CD4-positive, alpha-beta T cell (primary cell): ENCODE data around the gene MCEE. TPM values are rescaled to one million over a fixed set of nuclear protein-coding genes. Genes with fewer than 3 reads are reported as not detected.
A peak's percentile ranks its signal among the peaks of the same experiment; 100 is the strongest.

Source experiments
- ATAC-seq: fragments of 200-7000 bp; cut with Tn5 transposase; one replicate; pipeline ENCODE4 v1.10.0; 2022; ENCODE audit warnings: mild to moderate bottlenecking; ENCODE audit not compliant: poor library complexity
- CTCF ChIA-PET: fragments of 350-600 bp; sonication (Branson Sonifier 250); formaldehyde crosslinking; loops from one replicate; lab custom pipeline; 2021; ENCODE audit warnings: antibody characterized with exemption, inconsistent platforms; lab: Charles Lee
- POLR2A ChIA-PET: fragments of 350-600 bp; sonication (Branson Sonifier 250); formaldehyde crosslinking; loops from one replicate; lab custom pipeline; 2021; ENCODE audit warnings: antibody characterized with exemption, inconsistent platforms; lab: Charles Lee
- DNase-seq, 14 experiments: peaks; one replicate each; pipeline ENCODE4 v3.0.0-alpha.2; 2013 to 2020; ENCODE audit warnings: mixed read lengths in 2 of 14
- H3K27ac ChIP-seq, 2 donors: one replicate each; pipeline versions ENCODE4 v1.5.1 to v1.7.0; 2013; ENCODE audit warnings: low read length in 2 of 2, low read depth in 1 of 2, mild to moderate bottlenecking in 1 of 2
- H3K27me3 ChIP-seq, 2 experiments: 1 replicate in 1 of 2; 2 replicates in 1 of 2; pipeline versions ENCODE4 v1.6.1 to v1.7.0; 2013; ENCODE audit warnings: low read length in 2 of 2, control low read depth in 1 of 2, mild to moderate bottlenecking in 1 of 2, moderate library complexity in 1 of 2; ENCODE audit not compliant: insufficient read depth in 2 of 2, control insufficient read depth in 1 of 2
- H3K36me3 ChIP-seq: one replicate; pipeline ENCODE4 v1.6.1; 2013; ENCODE audit warnings: low read length, control low read depth; ENCODE audit not compliant: insufficient read depth
- H3K4me1 ChIP-seq: one replicate; pipeline ENCODE4 v1.6.1; 2013; ENCODE audit warnings: low read length, control low read depth; ENCODE audit not compliant: insufficient read depth
- H3K4me3 ChIP-seq: one replicate; pipeline ENCODE4 v1.5.1; 2013; ENCODE audit warnings: mild to moderate bottlenecking, low read length, moderate library complexity
- H3K9me3 ChIP-seq, 2 experiments: 1 replicate in 1 of 2; 2 replicates in 1 of 2; pipeline versions ENCODE4 v1.6.1 to v1.7.0; 2013; ENCODE audit warnings: low read length in 2 of 2, mild to moderate bottlenecking in 2 of 2, control low read depth in 1 of 2, moderate library complexity in 1 of 2; ENCODE audit not compliant: control insufficient read depth in 1 of 2, insufficient read depth in 1 of 2
- H3K27ac Mint-ChIP-seq: one replicate; pipeline ENCODE4 v1.8.0; 2020; ENCODE audit warnings: mixed read lengths
- H3K27me3 Mint-ChIP-seq: one replicate; pipeline ENCODE4 v1.8.0; 2021; ENCODE audit warnings: mixed read lengths
- H3K36me3 Mint-ChIP-seq: one replicate; pipeline ENCODE4 v1.8.0; 2021; ENCODE audit warnings: low read depth, mixed read lengths
- H3K4me1 Mint-ChIP-seq: one replicate; pipeline ENCODE4 v1.8.0; 2021; ENCODE audit warnings: low read depth, mixed read lengths
- H3K4me3 Mint-ChIP-seq: one replicate; pipeline ENCODE4 v1.8.0; 2020; ENCODE audit warnings: mild to moderate bottlenecking, mixed read lengths
- H3K9me3 Mint-ChIP-seq: one replicate; pipeline ENCODE4 v1.8.0; 2020; ENCODE audit warnings: mixed read lengths
- intact Hi-C, 2 experiments: fragments of 100-400 bp; cut with DNase I in 1 of 2; cut with micrococcal nuclease in 1 of 2; formaldehyde crosslinking; loops; one replicate each; pipeline versions ENCODE4 v1.15.1 to v1.9.0; 2023 to 2025; cut with DNase I, micrococcal nuclease
- total RNA-seq, 174 experiments: library from RNA in 2 of 174; stranded (reverse) in 2 of 174; gene quantifications; one replicate each; pipeline ENCODE4 v1.2.3 and lab custom pipeline; 2021 to 2026
- TF ChIP-seq, protein P1 (sequence below): fragments of 200-600 bp; IDR thresholded peaks from one replicate; pipeline ENCODE4 v1.8.0; 2022; ENCODE audit warnings: antibody characterized with exemption, mild to moderate bottlenecking

MCEE gene
- total RNA-seq, 2 experiments from 2014 or later = 4.3 to 8.0 TPM

DNA sequence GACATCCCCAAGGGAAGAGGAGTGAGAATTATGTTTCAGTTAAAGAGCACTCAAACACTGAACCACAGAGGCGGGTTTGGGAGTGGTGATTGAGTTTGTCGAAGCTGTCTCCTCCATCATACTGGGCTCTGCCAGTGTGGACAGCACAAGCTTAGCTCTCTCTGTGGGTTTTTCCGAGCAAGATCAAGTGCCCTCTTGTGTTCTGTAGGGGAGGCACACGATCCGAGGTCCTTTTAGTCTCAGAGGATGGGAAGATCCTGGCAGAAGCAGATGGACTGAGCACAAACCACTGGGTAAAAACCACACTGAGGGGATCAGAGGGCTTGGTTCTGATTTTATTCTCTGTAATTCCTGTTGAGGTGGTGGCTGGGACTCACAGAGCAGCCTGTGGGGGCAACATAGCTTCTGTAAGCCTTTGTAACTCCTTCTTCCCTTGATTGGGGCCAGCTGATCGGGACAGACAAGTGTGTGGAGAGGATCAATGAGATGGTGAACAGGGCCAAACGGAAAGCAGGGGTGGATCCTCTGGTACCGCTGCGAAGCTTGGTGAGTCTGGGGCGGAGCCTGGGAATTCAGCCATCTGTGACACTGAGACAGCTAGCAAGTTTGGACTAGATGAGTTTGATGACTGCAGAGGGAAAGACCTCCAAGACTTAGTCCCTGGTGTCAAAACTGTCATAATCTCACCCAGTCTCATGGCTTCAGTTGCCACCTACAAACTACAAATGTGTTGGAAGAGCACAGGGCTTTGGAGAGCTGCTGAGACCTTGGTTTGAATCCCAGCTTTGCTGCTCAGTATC is 59.5 kb downstream of the MCEE start:
- Histone ChIP-seq H3K27ac (peak overlapping the region; percentile 66 to 84), H3K4me1 (peaks cover 65% of the 10 kb centered on the region), H3K4me3 (no peak overlapping the region), H3K9me3 (no peaks in the 10 kb centered on the region), H3K36me3 (peaks cover 29% of the 10 kb centered on the region), H3K27me3 (no peaks in the 10 kb centered on the region)
- peak overlapping the region; percentile 99 for H3K27ac Mint-ChIP-seq
- POLR2A ChIA-PET = interaction anchor here (1.3 to 6.5 kb wide), 4 partner anchors 10 to 156 kb away, joined by 3 to 114 read pairs (median 8); partner anchors contain the start of genes MCEE, MPHOSPH10 and PAIP2B
- peaks cover 60% of the 10 kb centered on the region for H3K36me3 Mint-ChIP-seq
- DNase-seq = peak in 2 of 14 experiments; percentile 37 to 48
- no peak for ATAC-seq
- peaks cover 78% of the 10 kb centered on the region for H3K4me1 Mint-ChIP-seq
- H3K27me3 Mint-ChIP-seq = no peaks in the 10 kb centered on the region
- peak overlapping the region; percentile 99 for H3K4me3 Mint-ChIP-seq
- TF ChIP-seq, protein P1, sequence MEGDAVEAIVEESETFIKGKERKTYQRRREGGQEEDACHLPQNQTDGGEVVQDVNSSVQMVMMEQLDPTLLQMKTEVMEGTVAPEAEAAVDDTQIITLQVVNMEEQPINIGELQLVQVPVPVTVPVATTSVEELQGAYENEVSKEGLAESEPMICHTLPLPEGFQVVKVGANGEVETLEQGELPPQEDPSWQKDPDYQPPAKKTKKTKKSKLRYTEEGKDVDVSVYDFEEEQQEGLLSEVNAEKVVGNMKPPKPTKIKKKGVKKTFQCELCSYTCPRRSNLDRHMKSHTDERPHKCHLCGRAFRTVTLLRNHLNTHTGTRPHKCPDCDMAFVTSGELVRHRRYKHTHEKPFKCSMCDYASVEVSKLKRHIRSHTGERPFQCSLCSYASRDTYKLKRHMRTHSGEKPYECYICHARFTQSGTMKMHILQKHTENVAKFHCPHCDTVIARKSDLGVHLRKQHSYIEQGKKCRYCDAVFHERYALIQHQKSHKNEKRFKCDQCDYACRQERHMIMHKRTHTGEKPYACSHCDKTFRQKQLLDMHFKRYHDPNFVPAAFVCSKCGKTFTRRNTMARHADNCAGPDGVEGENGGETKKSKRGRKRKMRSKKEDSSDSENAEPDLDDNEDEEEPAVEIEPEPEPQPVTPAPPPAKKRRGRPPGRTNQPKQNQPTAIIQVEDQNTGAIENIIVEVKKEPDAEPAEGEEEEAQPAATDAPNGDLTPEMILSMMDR = no peak
- H3K9me3 Mint-ChIP-seq = no peaks in the 10 kb centered on the region
- CTCF ChIA-PET = interaction anchor here (1.1 to 1.8 kb wide), 2 partner anchors 69 to 76 kb away, joined by 4 to 5 read pairs; partner anchors contain the start of gene TEX261
- intact Hi-C loops = loop anchor here in 1 of 2 experiments (2.0 to 5.0 kb wide), 2 partner anchors 152 to 262 kb away; partner anchors contain the start of gene ZNF638

DNA sequence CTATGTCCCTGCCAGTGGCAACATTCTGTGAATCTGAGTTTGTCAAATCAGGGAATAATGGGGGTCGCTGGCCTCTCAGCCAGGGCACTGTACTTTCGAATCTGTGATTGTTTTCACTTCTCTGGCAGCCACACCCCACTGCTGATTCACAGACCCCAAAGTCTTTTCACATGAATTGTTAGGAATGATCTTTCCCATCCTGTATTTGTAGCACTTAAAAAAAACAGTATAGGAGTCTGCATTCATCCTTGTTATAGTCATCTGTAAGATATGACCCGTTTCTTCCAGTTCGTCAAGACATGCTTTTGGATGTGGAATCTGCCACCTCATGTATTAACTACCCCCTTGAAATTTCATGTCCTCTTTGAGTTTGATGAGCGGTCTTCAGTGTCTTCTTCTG is 60.7 kb downstream of the MCEE start:
- Mint-ChIP-seq H3K27ac (peak overlapping the region; percentile 99), H3K9me3 (no peaks in the 10 kb centered on the region), H3K27me3 (no peaks in the 10 kb centered on the region), H3K4me3 (peak overlapping the region; percentile 99), H3K4me1 (peaks cover 78% of the 10 kb centered on the region), H3K36me3 (peaks cover 50% of the 10 kb centered on the region)
- TF ChIP-seq, protein P1 = no peak
- POLR2A ChIA-PET = interaction anchor here (1.1 to 6.5 kb wide), 8 partner anchors 8 to 1155 kb away, joined by 4 to 114 read pairs (median 12); partner anchors contain the start of genes MCEE, MPHOSPH10, MXD1 and PAIP2B
- ATAC-seq = no peak
- CTCF ChIA-PET = interaction anchor here (0.9 to 2.5 kb wide), 4 partner anchors 31 to 121 kb away, joined by 3 to 10 read pairs (median 7); no protein-coding TSS in a partner anchor
- no peak for DNase-seq
- H3K4me3 ChIP-seq = peak overlapping the region; percentile 97
- intact Hi-C loops = loop anchor here in 1 of 2 experiments (5.0 kb wide), 1 partner anchor 77 kb away; the partner anchor contains the start of gene TEX261
- peaks cover 65% of the 10 kb centered on the region for H3K4me1 ChIP-seq
- H3K27me3 ChIP-seq = no peaks in the 10 kb centered on the region
- H3K9me3 ChIP-seq = no peaks in the 10 kb centered on the region
- H3K27ac ChIP-seq = peak overlapping the region; percentile 91 to 98
- H3K36me3 ChIP-seq = peaks cover 19% of the 10 kb centered on the region

DNA sequence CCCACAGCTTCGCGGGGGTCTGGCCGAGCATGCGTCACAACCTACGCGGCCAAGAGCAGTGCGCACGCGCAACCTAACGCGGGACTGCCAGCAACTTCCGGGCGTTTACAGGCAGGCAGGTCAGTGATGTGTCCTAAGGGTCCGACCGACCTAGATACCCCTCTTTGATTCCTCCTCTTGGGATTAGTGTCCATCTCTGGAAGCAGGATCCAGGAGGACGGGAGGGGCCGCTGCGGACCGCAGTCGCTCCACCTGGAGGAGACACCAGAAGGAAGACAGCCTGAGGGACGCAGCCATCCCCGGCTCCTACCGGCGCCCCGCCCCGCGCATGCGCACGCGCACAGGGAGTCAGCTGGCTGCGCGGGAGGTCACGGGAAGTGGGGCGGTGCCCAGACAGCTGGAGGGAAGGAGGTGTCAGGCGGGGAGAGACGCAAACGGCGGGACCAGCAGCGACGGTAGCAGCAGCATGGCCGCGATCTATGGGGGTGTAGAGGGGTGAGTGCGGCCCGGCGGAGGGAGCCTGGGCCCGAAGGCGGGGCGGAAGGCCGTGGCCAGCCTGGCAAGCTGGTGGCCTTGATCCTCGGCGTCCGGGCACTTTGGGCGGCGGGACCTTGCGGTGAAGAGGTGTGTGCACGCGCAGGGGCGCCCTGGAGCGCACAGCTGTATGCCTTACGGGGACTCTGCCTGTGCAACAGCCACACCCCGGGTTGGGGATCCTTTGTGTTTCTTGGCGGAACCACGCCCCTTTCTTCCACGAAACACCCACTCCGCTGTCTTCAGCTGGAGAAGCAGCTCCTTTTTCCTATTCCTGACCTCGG is 61.6 kb downstream of the MCEE start, which contains the start of gene NAGK:
NAGK (plus strand) TSS at position 431 of the 818 bp plus-strand sequence; CDS start at position 467, 36 bp downstream.
- Mint-ChIP-seq H3K4me3 (peak within 1 kb of the TSS; percentile 99), H3K36me3 (peaks cover 40% of the 10 kb centered on the region), H3K27me3 (no peaks in the 10 kb centered on the region), H3K4me1 (peaks cover 68% of the 10 kb centered on the region), H3K27ac (peak within 1 kb of the TSS; percentile 99), H3K9me3 (no peaks in the 10 kb centered on the region)
- CTCF ChIA-PET = interaction anchor here (0.9 to 2.5 kb wide), 6 partner anchors 13 to 120 kb away, joined by 3 to 10 read pairs (median 7); partner anchors contain the start of genes MCEE and MPHOSPH10
- Histone ChIP-seq H3K27me3 (no peaks in the 10 kb centered on the region), H3K9me3 (no peaks in the 10 kb centered on the region), H3K4me1 (peaks cover 56% of the 10 kb centered on the region), H3K4me3 (peak within 1 kb of the TSS; percentile 97), H3K27ac (peak within 1 kb of the TSS; percentile 91 to 98), H3K36me3 (peaks cover 9% of the 10 kb centered on the region)
- peak; percentile 78 for ATAC-seq
- TF ChIP-seq, protein P1 = no peak
- intact Hi-C loops = loop anchor here (1.0 to 5.0 kb wide), 3 partner anchors 62 to 159 kb away; partner anchors contain the start of genes MCEE (in 2 of the 2), MPHOSPH10 (in 2 of the 2), PAIP2B (in 1 of the 2) and TEX261 (in 1 of the 2)
- POLR2A ChIA-PET = interaction anchor here (0.7 to 6.5 kb wide), 25 partner anchors 8 to 1631 kb away, joined by 3 to 114 read pairs (median 7); partner anchors contain the start of genes ANKRD53, C2orf42, MCEE and MPHOSPH10
- DNase-seq = peak; percentile 94 to 99 (median 97)
